PC-3 (cell line): Measurements from ENCODE around the gene DERA.

Experiments
- CTCF ChIP-seq: fragments of 300-600 bp; sonication (generic); conservative IDR thresholded peaks from 2 replicates; pipeline ENCODE4 v1.5.1; 2017; ENCODE audit warnings: antibody characterized with exemption, low read depth, mild to moderate bottlenecking, low read length
- EZH2 ChIP-seq: fragments of 300-600 bp; sonication (generic); IDR thresholded peaks from one replicate; pipeline ENCODE4 v1.6.1; 2017; ENCODE audit warnings: antibody characterized with exemption, mild to moderate bottlenecking, low read length; ENCODE audit not compliant: unreplicated experiment
- EZH2phosphoT487 ChIP-seq: fragments of 300-600 bp; sonication (generic); IDR thresholded peaks from 2 replicates; pipeline ENCODE4 v1.6.1; 2018; ENCODE audit warnings: mild to moderate bottlenecking, antibody characterized with exemption, low read length, borderline replicate concordance

- TF ChIP-seq CTCF: no peak
- no peak for TF ChIP-seq EZH2
- no peak for TF ChIP-seq EZH2phosphoT487
These were observed 48.3 kb upstream of the DERA start for GRCh38 chr12:15862840-15863239.
